GM10266 (cell line): ENCODE data around the gene OR2W3.
A peak's percentile ranks its signal among the peaks of the same experiment; 100 is the strongest.

Source experiments
- DNase-seq: peaks from one replicate; pipeline ENCODE4 v3.0.0; 2012; ENCODE audit errors: extremely low spot score
- TF ChIP-seq, protein P1 (sequence below): IDR thresholded peaks from 2 replicates; pipeline ENCODE4 v1.5.1; 2012; ENCODE audit warnings: mild to moderate bottlenecking, low read depth; ENCODE audit not compliant: control insufficient read depth, insufficient read depth; ENCODE audit errors: missing control alignments

OR2W3 gene

DNA sequence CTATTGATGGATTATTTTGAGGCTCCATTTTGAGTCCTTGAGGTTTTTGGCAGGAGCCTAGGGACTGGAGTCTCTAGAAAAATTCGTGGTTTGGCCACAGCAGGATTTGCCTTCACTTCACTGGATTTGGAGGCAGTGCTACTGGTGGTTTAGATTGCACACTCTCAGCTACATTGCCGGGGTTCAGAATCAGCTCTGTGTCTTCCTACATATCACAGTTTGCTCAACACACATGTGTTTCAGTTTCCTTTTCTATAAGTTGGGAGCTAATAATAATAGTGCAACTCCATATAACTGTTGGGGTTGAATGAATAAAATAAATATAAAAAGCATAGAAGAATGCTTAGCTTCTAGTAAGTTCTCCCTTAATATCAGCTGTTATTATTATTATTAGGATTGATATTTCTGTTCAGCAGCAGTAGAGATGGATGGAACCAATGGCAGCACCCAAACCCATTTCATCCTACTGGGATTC is at the start of gene OR2W3:
TSS of gene OR2W3 (plus strand) at position 425 of the 475 bp plus-strand sequence. CDS start at position 425, 0 bp downstream.
- no peak for DNase-seq

DNA sequence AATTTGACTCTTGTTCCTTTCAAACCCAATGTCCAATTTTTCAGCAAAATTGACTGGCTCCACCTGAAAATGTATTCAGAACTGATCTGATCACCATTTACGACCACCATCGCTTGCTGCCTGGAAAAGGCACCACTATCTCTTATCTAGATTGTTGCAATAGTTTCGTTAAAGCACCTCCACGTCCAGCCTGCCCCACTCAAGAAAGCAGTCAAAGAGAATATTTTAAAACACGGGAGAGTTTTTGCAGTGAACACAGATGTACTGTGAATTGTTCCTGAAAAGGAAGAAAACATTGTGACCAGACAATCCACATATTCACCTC is 49.7 kb upstream of the OR2W3 start:
- TF ChIP-seq, protein P1, sequence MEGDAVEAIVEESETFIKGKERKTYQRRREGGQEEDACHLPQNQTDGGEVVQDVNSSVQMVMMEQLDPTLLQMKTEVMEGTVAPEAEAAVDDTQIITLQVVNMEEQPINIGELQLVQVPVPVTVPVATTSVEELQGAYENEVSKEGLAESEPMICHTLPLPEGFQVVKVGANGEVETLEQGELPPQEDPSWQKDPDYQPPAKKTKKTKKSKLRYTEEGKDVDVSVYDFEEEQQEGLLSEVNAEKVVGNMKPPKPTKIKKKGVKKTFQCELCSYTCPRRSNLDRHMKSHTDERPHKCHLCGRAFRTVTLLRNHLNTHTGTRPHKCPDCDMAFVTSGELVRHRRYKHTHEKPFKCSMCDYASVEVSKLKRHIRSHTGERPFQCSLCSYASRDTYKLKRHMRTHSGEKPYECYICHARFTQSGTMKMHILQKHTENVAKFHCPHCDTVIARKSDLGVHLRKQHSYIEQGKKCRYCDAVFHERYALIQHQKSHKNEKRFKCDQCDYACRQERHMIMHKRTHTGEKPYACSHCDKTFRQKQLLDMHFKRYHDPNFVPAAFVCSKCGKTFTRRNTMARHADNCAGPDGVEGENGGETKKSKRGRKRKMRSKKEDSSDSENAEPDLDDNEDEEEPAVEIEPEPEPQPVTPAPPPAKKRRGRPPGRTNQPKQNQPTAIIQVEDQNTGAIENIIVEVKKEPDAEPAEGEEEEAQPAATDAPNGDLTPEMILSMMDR: no peak
- DNase-seq: no peak

More for the DNA sequence above, at the start of gene OR2W3:
- TF ChIP-seq, protein P1: no peak

DNA sequence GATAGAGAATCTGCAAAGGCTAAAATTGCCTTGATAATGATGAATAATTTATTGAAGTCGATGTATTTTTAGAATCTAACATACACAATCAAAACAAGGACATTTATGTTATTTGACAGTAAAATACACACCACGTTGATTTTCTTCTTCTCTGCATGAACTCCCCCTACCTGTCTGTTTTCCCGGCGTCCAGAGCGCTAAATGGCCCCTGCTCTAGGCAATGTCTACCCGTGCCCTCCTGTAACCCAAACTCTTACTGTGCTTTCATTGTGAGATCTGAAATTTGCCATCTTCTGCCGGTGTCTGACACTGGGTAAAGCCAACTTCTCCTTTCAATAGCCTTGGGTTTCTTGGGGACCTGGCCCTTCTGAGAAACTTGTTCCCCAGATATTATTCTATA is 47.0 kb upstream of the OR2W3 start:
- TF ChIP-seq, protein P1: no peak
- no peak for DNase-seq

DNA sequence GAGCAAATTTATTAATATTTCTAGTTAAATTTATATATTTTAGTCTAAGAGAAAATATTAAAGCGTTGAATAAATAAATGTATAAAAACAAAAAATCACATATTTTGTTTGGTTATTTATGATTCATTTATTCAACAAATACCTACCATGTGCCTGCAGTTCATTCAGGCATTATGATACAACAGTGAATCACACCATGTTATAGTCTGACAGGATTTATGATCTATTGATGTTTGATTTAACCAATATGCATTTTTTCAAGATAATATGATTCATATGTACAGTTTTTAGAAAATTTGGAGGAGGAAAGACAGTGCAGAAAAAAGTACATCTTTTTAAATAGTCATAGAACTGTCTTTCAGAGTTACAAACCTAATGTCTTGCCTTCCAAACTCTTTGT is 45.8 kb upstream of the OR2W3 start:
- TF ChIP-seq, protein P1: no peak
- no peak for DNase-seq

DNA sequence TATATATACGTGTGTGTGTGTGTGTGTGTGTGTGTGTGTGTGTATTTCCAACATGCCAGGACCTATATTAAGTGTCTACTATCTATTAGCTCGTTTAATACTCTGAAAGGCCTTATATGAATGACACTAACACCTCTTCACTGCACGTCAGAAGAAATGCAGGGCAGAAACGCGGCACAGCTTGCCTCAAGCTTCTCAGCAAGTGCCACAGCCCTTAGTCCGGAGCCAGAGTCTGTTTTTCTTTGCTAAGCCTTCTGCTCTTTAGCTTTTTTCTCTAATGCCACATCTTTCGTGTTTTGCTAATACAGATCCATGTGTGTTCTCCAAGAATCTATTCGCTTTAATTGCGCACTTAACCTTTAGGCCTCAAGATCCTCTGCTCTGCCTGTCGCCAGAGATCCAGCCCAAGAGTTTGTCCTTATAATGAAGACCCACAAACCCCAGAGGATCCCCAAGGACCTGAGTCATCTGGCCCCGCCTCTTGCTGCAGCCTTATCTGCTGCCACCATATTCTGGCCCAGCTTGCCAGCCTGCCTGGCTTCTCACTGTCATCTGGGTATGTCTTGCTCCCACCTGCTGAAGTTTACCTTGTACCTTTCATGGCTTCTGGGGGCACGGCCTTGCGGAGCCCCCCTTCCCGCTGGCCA is 40.4 kb upstream of the OR2W3 start:
- no peak for DNase-seq
- TF ChIP-seq, protein P1: no peak

DNA sequence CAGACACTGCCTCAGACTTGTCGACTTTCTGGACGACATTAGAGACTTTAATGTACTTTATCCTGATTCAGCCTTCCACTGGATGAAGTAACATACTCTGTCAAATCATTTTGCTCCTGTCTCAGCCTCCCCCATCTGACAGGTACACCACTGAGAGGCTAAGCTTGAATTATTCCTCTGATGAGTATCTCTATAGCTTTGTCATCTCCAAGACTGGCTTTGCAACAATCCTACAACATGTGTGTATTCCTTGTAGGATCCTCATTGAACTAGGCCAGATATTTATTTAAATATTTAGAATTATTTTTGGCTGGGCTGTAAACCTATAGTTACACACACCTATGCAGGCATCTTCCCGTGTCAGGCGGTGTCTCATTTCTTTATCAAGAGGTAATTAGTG is 39.5 kb upstream of the OR2W3 start:
- TF ChIP-seq, protein P1: no peak
- DNase-seq: no peak

DNA sequence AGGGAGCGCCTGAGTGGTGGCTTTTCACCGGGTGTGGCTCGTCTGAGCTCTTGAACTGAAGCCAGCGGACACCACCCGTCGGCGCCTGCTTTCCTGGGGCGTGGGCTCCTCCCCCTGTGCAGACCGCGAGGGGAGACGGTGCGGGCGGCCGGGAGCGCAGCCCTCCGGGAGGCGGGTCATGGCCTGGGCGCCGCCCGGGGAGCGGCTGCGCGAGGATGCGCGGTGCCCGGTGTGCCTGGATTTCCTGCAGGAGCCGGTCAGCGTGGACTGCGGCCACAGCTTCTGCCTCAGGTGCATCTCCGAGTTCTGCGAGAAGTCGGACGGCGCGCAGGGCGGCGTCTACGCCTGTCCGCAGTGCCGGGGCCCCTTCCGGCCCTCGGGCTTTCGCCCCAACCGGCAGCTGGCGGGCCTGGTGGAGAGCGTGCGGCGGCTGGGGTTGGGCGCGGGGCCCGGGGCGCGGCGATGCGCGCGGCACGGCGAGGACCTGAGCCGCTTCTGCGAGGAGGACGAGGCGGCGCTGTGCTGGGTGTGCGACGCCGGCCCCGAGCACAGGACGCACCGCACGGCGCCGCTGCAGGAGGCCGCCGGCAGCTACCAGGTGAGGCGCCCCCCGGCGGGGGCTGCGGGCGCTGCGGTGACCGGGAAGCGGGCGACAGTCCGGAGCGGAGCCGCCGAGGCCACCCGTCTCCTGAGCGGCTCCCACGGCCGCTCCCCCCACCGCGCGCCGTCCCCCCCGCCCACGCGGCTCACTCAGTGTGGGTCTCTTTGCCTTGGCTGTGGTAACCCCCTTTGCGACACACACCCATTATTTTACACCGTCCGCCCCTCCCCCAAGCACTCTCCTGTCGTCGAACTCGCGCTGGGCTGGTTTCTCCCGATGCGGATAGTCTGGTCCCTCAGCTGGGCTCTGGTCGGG is 38.1 kb upstream of the OR2W3 start, which contains the start of gene TRIM58:
TSS of gene TRIM58 (plus strand) at position 119 of the 916 bp plus-strand sequence. CDS start at position 179, 60 bp downstream.
- TF ChIP-seq, protein P1: no peak
- peak; percentile 33 for DNase-seq
